GM10248 (cell line): ENCODE results near the gene VAMP2.

Experiments used
- CTCF ChIA-PET: fragments of 300-600 bp; sonication (Branson Sonifier 250); formaldehyde crosslinking; extraction: SDS; loops from one replicate; lab custom pipeline; 2021; ENCODE audit warnings: antibody characterized with exemption; lab: Yijun Ruan, JAX
- POLR2A ChIA-PET: fragments of 350-650 bp; sonication (Branson Sonifier 250); formaldehyde crosslinking; extraction: SDS; loops from one replicate; lab custom pipeline; 2020; ENCODE audit warnings: antibody characterized with exemption; lab: Yijun Ruan, JAX
- DNase-seq: peaks from one replicate; pipeline ENCODE4 v3.0.0; 2012; ENCODE audit errors: extremely low spot score
- CTCF ChIP-seq: IDR thresholded peaks from 2 replicates; pipeline ENCODE4 v1.5.1; 2012; ENCODE audit warnings: mild to moderate bottlenecking, low read depth; ENCODE audit errors: extremely low read depth, missing control alignments, control extremely low read depth

Gene VAMP2

DNA sequence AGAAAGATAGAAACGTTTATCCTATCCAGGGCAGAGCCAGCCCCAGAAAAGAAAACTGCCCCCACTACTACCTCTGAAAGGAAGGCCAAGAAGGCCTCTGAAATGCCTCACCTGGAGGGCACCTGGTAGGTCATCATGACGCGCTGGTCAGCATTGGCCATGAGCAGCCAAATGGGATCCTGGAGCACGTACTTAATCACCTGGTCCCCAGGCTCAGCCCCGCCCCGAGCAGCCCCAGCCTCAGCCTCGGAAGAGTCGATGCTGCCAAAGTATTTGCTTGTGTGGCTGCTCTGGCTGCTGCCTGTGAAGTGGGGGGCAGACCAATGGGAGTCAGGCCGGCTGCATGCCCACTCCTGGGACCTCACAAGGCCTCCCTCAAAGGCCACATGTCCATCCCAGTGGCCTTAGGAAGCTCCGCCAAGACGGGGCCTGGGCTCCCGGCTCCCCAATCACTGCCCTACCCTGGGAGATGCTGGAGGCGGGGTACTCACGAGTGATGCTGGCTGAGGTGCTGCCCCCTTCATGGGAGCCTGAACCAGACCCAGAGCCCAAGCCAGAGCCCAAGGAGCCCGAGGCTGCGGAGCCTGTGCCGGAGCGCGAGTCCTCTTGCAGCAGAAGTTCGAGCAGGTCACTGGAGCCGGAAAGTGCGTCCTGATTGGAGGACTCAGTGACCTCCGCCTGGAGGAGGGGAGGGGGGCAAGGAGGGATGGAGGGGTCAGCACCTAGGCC, 20.4 kb downstream of the VAMP2 start:
- POLR2A ChIA-PET, result interaction anchor here (1.6 to 5.5 kb wide), 4 partner anchors 10 to 31 kb away, joined by 3 to 37 read pairs (median 14); no protein-coding TSS in a partner anchor
- CTCF ChIA-PET, result interaction anchor here (1.3 to 6.6 kb wide), 2 partner anchors 8 to 47 kb away, joined by 3 to 67 read pairs; partner anchors contain the start of gene PER1
- DNase-seq, result no peak
- no peak for TF ChIP-seq CTCF

GRCh38 chr17:8141741-8142140, 21.0 kb downstream of the VAMP2 start:
- no peak for DNase-seq
- TF ChIP-seq CTCF, result no peak
- ChIA-PET CTCF (interaction anchor here (1.3 to 6.6 kb wide), 3 partner anchors 8 to 47 kb away, joined by 3 to 67 read pairs (median 50); partner anchors contain the start of gene PER1), POLR2A (interaction anchor here (1.0 to 5.5 kb wide), 6 partner anchors 10 to 31 kb away, joined by 3 to 37 read pairs (median 13); partner anchors contain the start of gene PER1)

DNA sequence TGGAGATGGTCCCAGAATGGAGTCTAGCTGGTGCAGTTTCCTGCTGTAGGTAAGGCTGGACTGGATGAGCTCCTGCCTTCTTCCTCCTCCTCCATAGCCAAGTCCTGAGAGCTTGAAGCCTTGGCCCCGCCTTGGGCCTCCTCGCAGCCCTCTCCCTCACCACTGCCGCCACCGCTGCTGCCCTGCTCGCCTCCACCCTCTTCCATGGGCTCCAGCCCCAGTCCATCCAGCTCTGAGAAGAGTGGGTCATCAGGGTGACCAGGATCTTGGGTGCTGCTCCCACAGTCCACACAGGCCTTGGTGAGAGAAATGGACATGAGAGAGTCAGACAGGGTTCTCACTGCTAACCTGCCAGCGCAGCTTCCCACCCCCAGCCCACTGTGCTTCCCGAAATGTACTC, 21.7 kb downstream of the VAMP2 start:
- POLR2A ChIA-PET, result interaction anchor here (1.0 to 5.5 kb wide), 6 partner anchors 9 to 32 kb away, joined by 3 to 37 read pairs (median 13); partner anchors contain the start of gene PER1
- no peak for DNase-seq
- CTCF ChIA-PET, result interaction anchor here (1.3 to 6.6 kb wide), 6 partner anchors 9 to 60 kb away, joined by 3 to 67 read pairs (median 24); partner anchors contain the start of genes HES7 and PER1
- no peak for TF ChIP-seq CTCF

GRCh38 chr17:8140065-8141029, 22.4 kb downstream of the VAMP2 start:
- no peak for DNase-seq
- ChIA-PET CTCF (interaction anchor here (1.3 to 6.6 kb wide), 9 partner anchors 10 to 59 kb away, joined by 3 to 67 read pairs (median 28); partner anchors contain the start of genes HES7, PER1 and TMEM107), POLR2A (interaction anchor here (1.2 to 5.5 kb wide), 7 partner anchors 8 to 33 kb away, joined by 3 to 37 read pairs (median 6); partner anchors contain the start of gene PER1)
- TF ChIP-seq CTCF, result no peak

- CTCF ChIA-PET, result interaction anchor here (0.5 to 6.6 kb wide), 24 partner anchors 10 to 166 kb away, joined by 3 to 67 read pairs (median 4); partner anchors contain the start of genes CTC1, HES7, PER1 and RANGRF
- POLR2A ChIA-PET, result interaction anchor here (0.7 to 5.5 kb wide), 6 partner anchors 9 to 68 kb away, joined by 3 to 37 read pairs (median 14); partner anchors contain the start of gene PER1
- DNase-seq, result peak; percentile 91
- peak; percentile 67 for TF ChIP-seq CTCF
Measured at GRCh38 chr17:8138672-8139371, 23.9 kb downstream of the VAMP2 start.
